Head of caudate nucleus (tissue), 42 donors: ENCODE data around the gene BATF3.
"Not testable (repeated sequence)": the region's sequence is repeated elsewhere in the genome, so short reads cannot be mapped to it uniquely, and the experiment has no call there.

ENCODE experiments used
- DNase-seq, 42 donors: peaks; one replicate each; pipeline versions ENCODE4 v3.0.0 to v3.0.0-alpha.2; 2020 to 2021; ENCODE audit warnings: mixed read lengths in 7 of 42
- intact Hi-C: fragments of 100-400 bp; cut with DNase I; formaldehyde crosslinking; loops from one replicate; pipeline ENCODE4 v1.15.0; 2022

BATF3 gene

GRCh38 chr1:212712451-212713303 lies 13.0 kb upstream of the BATF3 start:
- intact Hi-C loops = no loop called here
- DNase-seq = no peak

DNA sequence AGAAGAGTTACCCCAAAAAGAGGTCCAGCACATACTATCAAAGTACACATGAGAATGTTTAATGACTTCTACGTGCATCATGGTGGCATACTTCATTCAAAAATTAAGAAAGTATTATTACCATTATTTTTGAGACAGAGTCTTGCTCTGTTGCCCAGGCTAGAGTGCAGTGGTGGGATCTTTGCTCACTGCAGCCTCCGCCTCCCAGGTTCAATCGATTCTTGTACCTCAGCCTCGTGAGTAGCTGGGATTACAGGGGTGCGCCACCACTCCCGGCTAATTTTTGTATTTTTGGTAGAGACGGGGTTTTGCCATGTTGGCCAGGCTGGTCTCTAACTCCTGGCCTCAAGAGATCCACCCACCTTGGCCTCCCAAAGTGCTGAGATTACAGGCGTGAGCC lies 12.3 kb upstream of the BATF3 start:
- intact Hi-C loops, DNase-seq: not testable (repeated sequence)

DNA sequence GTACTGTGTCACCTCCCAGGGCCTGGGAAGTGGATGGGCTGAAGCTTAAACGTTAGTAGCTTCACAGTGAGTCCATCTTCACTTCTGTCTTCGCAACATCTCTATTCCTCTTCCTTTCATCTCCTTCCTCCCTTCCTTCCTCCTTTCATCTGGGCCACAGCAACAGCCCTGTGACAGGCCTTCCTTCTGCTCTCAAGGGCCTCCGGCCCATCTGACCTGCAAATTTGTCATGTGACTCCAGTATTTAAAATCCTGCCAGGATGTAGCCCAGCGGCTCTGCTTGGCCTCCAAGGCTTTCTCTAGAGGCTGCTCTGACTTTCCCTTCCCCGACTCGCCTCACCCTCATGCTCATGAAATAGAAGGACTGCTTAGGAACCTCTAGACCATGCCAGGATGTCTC lies 10.9 kb upstream of the BATF3 start:
- peak in 5 of 42 donors; percentile 10 to 46 (median 15) for DNase-seq
- intact Hi-C loops = no loop called here

- DNase-seq = peak in 1 of 42 donors; percentile 41
- intact Hi-C loops = no loop called here
These were observed 4.4 kb upstream of the BATF3 start for GRCh38 chr1:212703991-212704564.

- DNase-seq = peak in 1 of 42 donors; percentile 30
These were observed 3.0 kb upstream of the BATF3 start for GRCh38 chr1:212702672-212703071.

GRCh38 chr1:212701910-212702309 lies 2.3 kb upstream of the BATF3 start:
- intact Hi-C loops = no loop called here
- no peak for DNase-seq

More at GRCh38 chr1:212702672-212703071, 3.0 kb upstream of the BATF3 start:
- intact Hi-C loops = no loop called here

DNA sequence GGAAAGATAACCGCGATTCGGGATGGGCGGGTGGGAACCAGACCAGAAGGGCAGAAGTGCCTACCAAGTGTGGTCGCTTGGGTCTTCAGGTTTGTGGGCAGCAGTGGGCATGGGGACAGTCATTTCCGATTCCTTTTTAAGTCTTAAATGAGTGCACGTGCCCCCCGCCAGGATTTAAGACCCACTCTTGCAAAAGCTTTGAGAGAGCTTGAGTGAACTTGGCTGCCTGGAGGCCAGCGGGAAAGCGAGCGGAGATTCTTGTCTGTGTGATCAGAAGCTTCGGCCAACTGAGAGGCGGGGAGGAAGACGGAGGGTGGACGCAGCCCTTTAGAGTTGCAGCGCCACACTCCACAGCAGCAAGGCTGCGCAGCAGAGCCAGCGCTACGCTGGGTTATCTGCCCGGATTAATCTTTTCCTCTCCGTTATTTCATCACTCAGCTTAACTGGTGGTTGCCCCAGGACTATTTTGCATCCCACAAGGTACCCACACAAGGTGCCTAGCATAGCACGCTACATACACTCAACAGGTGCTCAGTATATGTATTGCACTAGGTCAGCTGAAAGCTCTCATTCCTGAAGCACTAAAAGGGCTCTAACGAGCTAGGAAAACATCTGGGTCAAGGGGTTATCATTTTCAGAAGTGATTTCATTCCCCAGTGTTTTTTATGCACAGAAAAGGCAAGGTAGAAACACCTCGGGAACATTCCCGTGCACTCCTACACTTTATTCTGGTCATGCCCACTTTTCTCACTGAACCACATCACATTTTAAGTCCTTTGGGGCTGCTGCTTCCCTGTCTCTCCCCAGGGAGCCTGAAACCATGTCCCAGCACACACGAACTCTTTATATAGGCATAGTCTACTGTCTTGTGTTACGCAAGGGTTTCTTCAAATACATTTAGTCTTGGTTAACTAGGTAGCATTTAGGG lies 1.5 kb upstream of the BATF3 start:
- DNase-seq = peak in 41 of 42 donors; percentile 29 to 83 (median 58)
- intact Hi-C loops = no loop called here

GRCh38 chr1:212700223-212700891 lies 717 bp upstream of the BATF3 start:
- DNase-seq = peak in 40 of 42 donors; percentile 14 to 70 (median 42)
- intact Hi-C loops = no loop called here

- intact Hi-C loops = no loop called here
- DNase-seq = peak in 35 of 42 donors; percentile 11 to 60 (median 34)
These were observed 476 bp downstream of the BATF3 start for GRCh38 chr1:212699104-212699624.

DNA sequence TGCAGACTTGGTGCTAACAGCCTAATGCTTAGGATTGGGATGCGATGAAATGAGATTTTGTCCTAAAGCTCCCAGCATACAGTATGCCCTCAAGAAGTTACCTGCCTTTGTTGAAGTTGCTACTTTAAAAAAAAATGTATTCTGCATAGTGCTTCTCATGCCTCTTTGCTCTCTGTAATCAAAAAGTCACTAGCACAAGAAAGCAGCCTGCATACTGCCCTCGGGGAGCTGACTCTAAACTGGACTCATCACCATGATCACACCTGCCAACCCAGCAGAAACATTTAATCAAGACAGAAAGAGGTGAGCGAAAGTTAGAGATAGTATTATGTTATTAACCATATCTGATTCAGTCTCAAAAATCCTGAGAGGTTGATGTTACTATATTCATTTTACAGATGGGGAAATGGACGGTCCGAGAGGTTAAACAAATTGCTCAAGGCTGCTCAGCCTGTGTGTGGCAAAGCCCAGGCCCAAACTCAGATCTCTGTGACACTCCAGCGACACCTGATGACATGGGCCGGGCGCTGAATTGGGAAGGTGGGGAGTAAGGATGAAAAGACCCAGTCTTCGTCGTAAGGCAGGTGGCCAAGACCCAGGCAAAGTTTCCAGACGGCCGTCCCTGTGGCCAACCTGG lies 1.1 kb downstream of the BATF3 start:
- intact Hi-C loops = no loop called here
- peak in 2 of 42 donors; percentile 32 to 33 for DNase-seq

- DNase-seq = peak in 1 of 42 donors; percentile 2
- intact Hi-C loops = no loop called here
These were observed 2.8 kb downstream of the BATF3 start for GRCh38 chr1:212696721-212697331.

DNA sequence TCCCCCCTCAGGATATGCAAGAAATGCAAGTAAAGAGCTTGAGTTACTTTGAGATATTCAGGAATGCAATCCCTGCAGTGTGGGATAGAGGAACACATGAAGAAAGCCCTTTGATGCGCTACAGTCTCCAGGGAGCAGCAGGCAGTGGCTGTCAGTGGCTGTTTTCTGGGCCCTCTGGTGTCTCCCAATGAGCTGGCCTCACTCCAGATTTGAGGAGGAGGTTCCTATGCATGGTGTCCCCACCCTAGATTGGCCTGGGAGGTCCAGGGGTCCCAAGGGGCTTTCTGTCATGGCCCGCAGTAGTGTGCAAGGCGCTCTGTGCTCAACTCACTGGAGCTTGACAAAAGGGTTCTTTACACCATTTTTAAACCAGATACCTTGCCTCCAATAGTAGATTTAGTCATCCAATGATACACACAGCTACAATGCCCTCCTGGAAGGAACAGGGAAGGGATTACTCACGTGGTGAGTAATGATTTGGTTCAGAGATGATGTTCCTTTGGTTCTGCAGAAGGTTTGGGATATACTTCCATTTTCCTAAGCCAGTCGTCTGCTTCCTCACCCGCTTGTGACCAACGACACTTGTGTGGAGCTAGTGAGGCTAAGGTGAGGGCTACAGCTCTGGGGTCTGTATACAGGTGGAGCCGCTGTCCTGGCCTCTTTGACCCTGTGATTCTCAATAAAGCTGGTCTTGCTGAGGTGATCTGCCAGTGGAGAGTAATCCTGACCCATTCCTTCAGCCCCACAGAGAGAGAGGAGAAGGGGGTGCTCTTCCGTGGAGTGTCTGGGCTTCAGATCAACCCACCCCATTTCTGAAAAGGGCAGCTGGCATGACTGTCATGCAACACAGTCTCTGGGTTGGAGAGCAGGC lies 6.6 kb downstream of the BATF3 start:
- no peak for DNase-seq
- intact Hi-C loops = no loop called here

GRCh38 chr1:212691561-212692071 lies 8.0 kb downstream of the BATF3 start:
- DNase-seq = no peak
- intact Hi-C loops = no loop called here

DNA sequence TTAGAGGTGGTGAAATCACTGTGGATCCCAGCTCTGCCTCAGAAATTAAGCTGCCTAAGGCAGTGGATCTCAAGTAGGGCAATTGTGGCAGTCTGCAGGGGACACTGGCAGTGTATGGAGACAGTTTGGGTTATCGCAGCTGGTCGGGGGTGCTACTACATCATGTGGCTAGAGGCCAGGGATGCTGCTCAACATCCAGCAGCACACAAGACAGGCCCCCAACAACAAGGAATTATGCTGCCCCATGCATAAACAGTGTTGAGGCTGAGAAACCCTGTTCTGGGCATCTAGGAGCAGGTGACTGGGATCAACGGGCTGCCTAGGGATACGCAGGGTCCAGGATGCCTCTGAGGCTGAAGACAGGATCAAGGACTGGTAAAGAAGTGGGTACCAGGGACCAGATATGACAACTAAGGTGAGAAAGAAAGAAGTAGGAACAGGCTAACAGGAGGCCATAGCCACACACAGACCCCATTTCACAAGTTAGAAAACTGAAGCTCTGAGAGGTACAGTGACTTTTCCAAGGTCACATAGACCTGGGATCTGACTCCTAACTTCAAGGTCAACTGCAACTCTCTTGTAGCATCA lies 8.7 kb downstream of the BATF3 start:
- DNase-seq = peak in 1 of 42 donors; percentile 20

DNA sequence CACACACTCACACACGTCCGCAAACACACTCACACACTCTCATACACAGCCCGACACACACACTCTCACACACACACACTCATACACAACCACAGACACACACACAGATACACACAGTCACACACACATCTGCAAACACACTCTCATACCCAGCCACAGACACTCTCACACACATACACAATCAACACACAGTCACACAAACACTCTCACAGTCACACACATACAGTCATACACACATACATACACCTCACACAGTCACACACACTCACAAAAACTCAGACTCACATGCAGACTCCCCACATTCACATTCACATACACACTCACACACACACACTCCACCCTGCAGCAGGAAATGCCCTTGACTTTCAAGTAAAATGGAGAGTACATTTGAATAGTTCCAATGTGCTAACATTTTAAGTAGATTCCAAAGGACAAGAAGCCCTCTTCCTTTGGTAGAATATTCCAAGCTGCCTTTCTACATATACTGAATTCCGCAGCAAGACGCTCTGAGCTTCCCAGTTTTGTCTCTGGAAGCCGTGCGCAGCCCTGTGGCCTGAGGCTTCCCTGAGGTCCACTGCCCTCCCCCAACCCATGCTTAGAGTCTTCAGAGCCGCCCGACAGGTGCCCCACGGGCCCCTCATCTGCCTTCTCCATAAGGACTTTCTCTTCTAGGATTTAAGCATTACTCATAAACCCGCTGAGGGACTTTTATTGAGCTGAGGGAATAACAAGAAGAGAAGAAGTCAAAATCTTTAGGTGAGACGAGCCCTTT lies 9.7 kb downstream of the BATF3 start:
- intact Hi-C loops = no loop called here
- peak in 1 of 42 donors; percentile 4 for DNase-seq

More for the DNA sequence above, 8.7 kb downstream of the BATF3 start:
- intact Hi-C loops = no loop called here
